ENCODE results near the gene RMRP.

- no peak for TF ChIP-seq CTCF (IDR thresholded peaks at IDR 0.05)
- TF ChIP-seq POLR2A (IDR thresholded peaks at IDR 0.05), result no peak
Measured at GRCh38 chr9:35646153-35646532, 11.7 kb downstream of the RMRP start.
